K562 (cell line): ENCODE data around the gene VSTM2B. TPM values are rescaled to one million over a fixed set of nuclear protein-coding genes. Genes with fewer than 3 reads are reported as not detected.

ENCODE experiments used
- ATAC-seq: fragments of 200-7000 bp; cut with Tn5 transposase; 3 replicates; pipeline ENCODE4 v1.9.1; 2020; ENCODE audit warnings: moderate library complexity
- BruUV-seq: library from RNA; stranded (reverse); fragments of 400-500 nt; replicated peaks from 2 replicates; lab custom pipeline; 2021; lab: Mats Ljungman, UMichigan
- CTCF ChIA-PET: fragments of 300-600 bp; formaldehyde crosslinking; extraction: SDS; loops from one replicate; lab custom pipeline; 2021; ENCODE audit warnings: low intra/inter-chr PET ratio; lab: Yijun Ruan, JAX
- POLR2A ChIA-PET: fragments of 300-600, 350-650 bp; sonication (Branson Sonifier 250); formaldehyde crosslinking; extraction: SDS; loops from one replicate; lab custom pipeline; 2021; ENCODE audit warnings: antibody characterized with exemption, inconsistent platforms; lab: Yijun Ruan, JAX
- DNase-seq, 4 experiments: peaks; one replicate each; pipeline versions ENCODE4 v3.0.0 to v3.0.0-alpha.2; 2011 to 2018; ENCODE audit warnings: low spot score in 3 of 4, mixed read lengths in 3 of 4; ENCODE audit errors: extremely low read depth in 1 of 4
- FAIRE-seq: peaks from 2 replicates; lab custom pipeline; 2011; peaks lifted over from hg19 to GRCh38; lab: Jason Lieb, UNC
- H2AFZ ChIP-seq: 2 replicates; pipeline ENCODE4 v1.6.0; 2011; ENCODE audit warnings: low read depth, low read length, control low read depth, inconsistent platforms
- H3K27ac ChIP-seq: fragments of 200-600 bp; 3 replicates; pipeline ENCODE4 v1.8.0; 2011; ENCODE audit warnings: low read depth, mild to moderate bottlenecking, control low read depth, inconsistent platforms, low read length, moderate library complexity, mixed read lengths; ENCODE audit errors: extremely low read depth
- H3K27me3 ChIP-seq, 2 experiments: fragments of 300-600 bp in 1 of 2; 2 replicates in 1 of 2; 3 replicates in 1 of 2; pipeline versions ENCODE4 v1.6.0 to v1.8.0; 2011; ENCODE audit warnings: inconsistent platforms in 2 of 2, low read length in 2 of 2, mild to moderate bottlenecking in 1 of 2, mixed read lengths in 1 of 2, moderate library complexity in 1 of 2; ENCODE audit not compliant: control insufficient read depth in 2 of 2, insufficient read depth in 2 of 2
- H3K36me3 ChIP-seq: fragments of 300-600 bp; 3 replicates; pipeline ENCODE4 v1.8.0; 2011; ENCODE audit warnings: mild to moderate bottlenecking, low read length, inconsistent platforms; ENCODE audit not compliant: control insufficient read depth, insufficient read depth
- H3K4me1 ChIP-seq, 2 experiments: fragments of 200-600 bp in 1 of 2; replicated peaks in 1 of 2; 2 replicates in 1 of 2; 3 replicates in 1 of 2; pipeline versions ENCODE4 v1.5.1 to v1.8.0; 2011; ENCODE audit warnings: inconsistent platforms in 2 of 2, low read length in 2 of 2, mild to moderate bottlenecking in 1 of 2, mixed read lengths in 1 of 2, moderate library complexity in 1 of 2; ENCODE audit not compliant: control insufficient read depth in 2 of 2, insufficient read depth in 2 of 2
- H3K4me2 ChIP-seq: 2 replicates; pipeline ENCODE4 v1.6.1; 2011; ENCODE audit warnings: low read length, control low read depth, inconsistent platforms, mixed read lengths; ENCODE audit not compliant: insufficient read depth
- H3K4me3 ChIP-seq: fragments of 200-600 bp; sonication (generic), shearing (Covaris generic); 2 replicates; pipeline ENCODE4 v1.5.1; 2016; ENCODE audit warnings: control low read depth, inconsistent platforms
- H3K79me2 ChIP-seq: fragments of 200-600 bp; 3 replicates; pipeline ENCODE4 v1.8.0; 2011; ENCODE audit warnings: low read length, inconsistent platforms; ENCODE audit not compliant: control insufficient read depth, insufficient read depth
- H3K9ac ChIP-seq, 2 experiments: 2 replicates each; pipeline versions ENCODE4 v1.6.0 to v1.6.1; 2011; ENCODE audit warnings: low read depth in 2 of 2, low read length in 2 of 2, control low read depth in 1 of 2, inconsistent platforms in 1 of 2, mild to moderate bottlenecking in 1 of 2, mixed read lengths in 1 of 2; ENCODE audit not compliant: insufficient read depth in 1 of 2
- H3K9me1 ChIP-seq: one replicate; pipeline ENCODE4 v1.6.0; 2011; ENCODE audit warnings: inconsistent platforms, mild to moderate bottlenecking, low read length, moderate library complexity; ENCODE audit not compliant: control insufficient read depth, insufficient read depth
- H3K9me3 ChIP-seq: replicated peaks from 2 replicates; pipeline ENCODE4 v1.5.1; 2011; ENCODE audit warnings: low read depth, low read length, inconsistent platforms; ENCODE audit not compliant: control insufficient read depth, insufficient read depth
- H4K20me1 ChIP-seq: replicated peaks from 2 replicates; pipeline ENCODE4 v1.6.1; 2011; ENCODE audit warnings: low read length, inconsistent platforms, mixed read lengths; ENCODE audit not compliant: control insufficient read depth, insufficient read depth
- DEAF1 ChIP-seq: fragments of 450-650 bp; formaldehyde crosslinking; IDR thresholded peaks from 2 replicates; pipeline ENCODE4 v1.4.0; 2020; ENCODE audit warnings: mild to moderate bottlenecking, moderate library complexity
- RBM25 ChIP-seq: fragments of 200-400 bp; formaldehyde crosslinking; IDR thresholded peaks from 2 replicates; pipeline ENCODE4 v1.6.1; 2018; ENCODE audit warnings: low read length, low read depth, moderate library complexity; ENCODE audit not compliant: severe bottlenecking
- ZNF146 ChIP-seq: IDR thresholded peaks from one replicate; pipeline ENCODE4 v1.6.1; 2018; ENCODE audit warnings: missing compliant biosample characterization; ENCODE audit not compliant: unreplicated experiment
- WGBS: fragments of 100-300 bp; shearing (Covaris generic); methylation state at CpG from one replicate; pipeline ENCODE4 v1.1.6; 2016; ENCODE audit warnings: low coverage, mixed read lengths; ENCODE audit not compliant: insufficient coverage; ENCODE audit errors: missing lambda C conversion rate; 5-methylcytosine and 5-hydroxymethylcytosine counted together
- in situ Hi-C: fragments of 300-500 bp; cut with MboI; formaldehyde crosslinking; loops from 4 replicates; pipeline ENCODE4 v1.15.0; 2018; ENCODE audit warnings: inconsistent platforms, mixed read lengths
- intact Hi-C: fragments of 100-400 bp; cut with micrococcal nuclease; formaldehyde crosslinking; loops from 2 replicates; pipeline ENCODE4 v1.14.2; 2022
- polyA plus RNA-seq, 8 experiments: library from polyadenylated mRNA; depleted of rRNA in 4 of 8; stranded (reverse) in 5 of 8; unstranded in 3 of 8; fragments of >200 nt; fragmentation: Nextera tagmentation in 2 of 8; fragmentation: Illumina TruSeq in 1 of 8; extraction: Ambion mirVana in 2 of 8; extraction: Trizol in 1 of 8; gene quantifications; 2 replicates each; pipeline versions ENCODE4 v1.2.1 to v1.2.3, GENCODE V29; 2011 to 2014; ENCODE audit warnings: inconsistent platforms in 1 of 8, missing spikeins in 1 of 8
- total RNA-seq, 7 experiments: library from RNA; depleted of rRNA in 6 of 7; stranded (reverse); fragments of >200 nt in 6 of 7; fragmentation: Illumina TruSeq in 2 of 7; extraction: Trizol in 2 of 7; gene quantifications; 2 replicates each; pipeline versions ENCODE4 v1.2.1 to v1.2.3, GENCODE V29; 2011 to 2021; ENCODE audit warnings: low replicate concordance in 1 of 7

VSTM2B gene
- total and polyA plus RNA-seq, 9 of the 15 experiments (the other 6 are each of a cell fraction or from before 2014, with no cell fraction given): not detected

DNA sequence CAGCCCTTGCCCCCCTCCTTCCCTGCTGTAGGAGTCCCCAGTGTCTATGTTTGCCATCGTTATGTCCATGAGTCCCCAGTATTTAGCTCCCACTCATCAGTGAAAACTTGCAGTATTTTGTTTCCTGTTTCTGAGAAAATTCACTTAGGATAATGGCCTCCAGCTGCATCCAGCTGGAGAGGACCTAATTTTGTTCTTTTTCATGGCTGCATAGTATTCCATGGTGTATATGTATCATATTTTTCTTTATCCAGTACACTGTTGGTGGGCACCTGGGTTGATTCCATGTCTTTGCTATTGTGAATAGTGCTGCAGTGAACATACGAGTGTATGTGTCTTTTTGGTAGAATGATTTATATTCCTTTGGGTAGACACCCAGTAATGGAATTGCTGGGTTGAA is 62.3 kb downstream of the VSTM2B start:
- ChIA-PET CTCF (no interaction called here), POLR2A (interaction anchor here (0.9 to 1.3 kb wide), 2 partner anchors 11 to 15 kb away, joined by 3 to 4 read pairs; no protein-coding TSS in a partner anchor)
- in situ Hi-C loops (loop anchor here (25.0 kb wide), 1 partner anchor 851 kb away; no protein-coding TSS in a partner anchor), intact Hi-C loops (no loop called here)
- WGBS: 7% methylated on average over 2 of the region's 2 CpGs
- Histone ChIP-seq H2AFZ (no peak overlapping the region), H3K27ac (no peak overlapping the region), H3K9ac (no peak overlapping the region), H3K9me1 (no peaks in the 10 kb centered on the region), H3K4me1 (no peaks in the 10 kb centered on the region; a peak in 1 of 5 replicates), H3K4me2 (no peak overlapping the region), H3K79me2 (no peaks in the 10 kb centered on the region), H3K4me3 (no peak overlapping the region), H3K36me3 (no peaks in the 10 kb centered on the region), H3K27me3 (peaks cover 8 to 16% of the 10 kb centered on the region in 2 experiments; a peak in 4 of 5 replicates), H4K20me1 (peaks cover 3% of the 10 kb centered on the region; the same call in 1 of the 2 replicates), H3K9me3 (no peaks in the 10 kb centered on the region)
- DNase-seq: no peak
- ATAC-seq: no peak
- FAIRE-seq: no peak
- TF ChIP-seq DEAF1 (CRISPR knock-in tag): no peak
- TF ChIP-seq ZNF146 (CRISPR knock-in tag): peak; percentile 89
- peak; percentile 78 for TF ChIP-seq RBM25
- BruUV-seq: no TSS peak
